Activated T-cell treated with anti-CD3 and anti-CD28 coated beads for 24 hours (primary cell): ENCODE data around the gene C5orf58.

Source experiments
- DNase-seq: peaks from one replicate; pipeline ENCODE4 v3.0.0-alpha.2; 2020; ENCODE audit warnings: low read depth

C5orf58 gene

GRCh38 chr5:170283296-170283695 is 50.5 kb downstream of the C5orf58 start:
- no peak for DNase-seq

- DNase-seq, result no peak
Measured at GRCh38 chr5:170284231-170284630, 51.4 kb downstream of the C5orf58 start.

GRCh38 chr5:170285181-170285580 is 52.4 kb downstream of the C5orf58 start:
- DNase-seq, result no peak

- no peak for DNase-seq
Measured at GRCh38 chr5:170286386-170286925, 53.7 kb downstream of the C5orf58 start.

- DNase-seq, result no peak
Measured at GRCh38 chr5:170287532-170287931, 54.7 kb downstream of the C5orf58 start.

- no peak for DNase-seq
Measured at GRCh38 chr5:170288151-170288550, 55.4 kb downstream of the C5orf58 start.

GRCh38 chr5:170288551-170288950 is 55.8 kb downstream of the C5orf58 start:
- DNase-seq, result no peak

- no peak for DNase-seq
Measured at GRCh38 chr5:170289121-170289520, 56.3 kb downstream of the C5orf58 start.

- DNase-seq, result no peak
Measured at GRCh38 chr5:170289764-170290163, 57.0 kb downstream of the C5orf58 start.

- DNase-seq, result no peak
Measured at GRCh38 chr5:170290498-170290897, 57.7 kb downstream of the C5orf58 start.

- DNase-seq, result no peak
Measured at GRCh38 chr5:170292179-170293104, 59.7 kb downstream of the C5orf58 start.

GRCh38 chr5:170293273-170293672 is 60.5 kb downstream of the C5orf58 start:
- DNase-seq, result peak; percentile 35

- no peak for DNase-seq
Measured at GRCh38 chr5:170294057-170294456, 61.3 kb downstream of the C5orf58 start.

- DNase-seq, result no peak
Measured at GRCh38 chr5:170294556-170294955, 61.8 kb downstream of the C5orf58 start.
